K562 (cell line): ENCODE data around the gene APOB. TPM values are rescaled to one million over a fixed set of nuclear protein-coding genes. Genes with fewer than 3 reads are reported as not detected.

Experiments used
- ATAC-seq: fragments of 200-7000 bp; cut with Tn5 transposase; 3 replicates; pipeline ENCODE4 v1.9.1; 2020; ENCODE audit warnings: moderate library complexity
- BruUV-seq: library from RNA; stranded (reverse); fragments of 400-500 nt; replicated peaks from 2 replicates; lab custom pipeline; 2021; lab: Mats Ljungman, UMichigan
- CTCF ChIA-PET: fragments of 300-600 bp; formaldehyde crosslinking; extraction: SDS; loops from one replicate; lab custom pipeline; 2021; ENCODE audit warnings: low intra/inter-chr PET ratio; lab: Yijun Ruan, JAX
- POLR2A ChIA-PET: fragments of 300-600, 350-650 bp; sonication (Branson Sonifier 250); formaldehyde crosslinking; extraction: SDS; loops from one replicate; lab custom pipeline; 2021; ENCODE audit warnings: antibody characterized with exemption, inconsistent platforms; lab: Yijun Ruan, JAX
- DNase-seq, 4 experiments: peaks; one replicate each; pipeline versions ENCODE4 v3.0.0 to v3.0.0-alpha.2; 2011 to 2018; ENCODE audit warnings: low spot score in 3 of 4, mixed read lengths in 3 of 4; ENCODE audit errors: extremely low read depth in 1 of 4
- FAIRE-seq: peaks from 2 replicates; lab custom pipeline; 2011; peaks lifted over from hg19 to GRCh38; lab: Jason Lieb, UNC
- H2AFZ ChIP-seq: 2 replicates; pipeline ENCODE4 v1.6.0; 2011; ENCODE audit warnings: low read depth, low read length, control low read depth, inconsistent platforms
- H3K27ac ChIP-seq: fragments of 200-600 bp; 3 replicates; pipeline ENCODE4 v1.8.0; 2011; ENCODE audit warnings: low read depth, mild to moderate bottlenecking, control low read depth, inconsistent platforms, low read length, moderate library complexity, mixed read lengths; ENCODE audit errors: extremely low read depth
- H3K27me3 ChIP-seq, 2 experiments: fragments of 300-600 bp in 1 of 2; 2 replicates in 1 of 2; 3 replicates in 1 of 2; pipeline versions ENCODE4 v1.6.0 to v1.8.0; 2011; ENCODE audit warnings: inconsistent platforms in 2 of 2, low read length in 2 of 2, mild to moderate bottlenecking in 1 of 2, mixed read lengths in 1 of 2, moderate library complexity in 1 of 2; ENCODE audit not compliant: control insufficient read depth in 2 of 2, insufficient read depth in 2 of 2
- H3K36me3 ChIP-seq: fragments of 300-600 bp; 3 replicates; pipeline ENCODE4 v1.8.0; 2011; ENCODE audit warnings: mild to moderate bottlenecking, low read length, inconsistent platforms; ENCODE audit not compliant: control insufficient read depth, insufficient read depth
- H3K4me1 ChIP-seq, 2 experiments: fragments of 200-600 bp in 1 of 2; replicated peaks in 1 of 2; 2 replicates in 1 of 2; 3 replicates in 1 of 2; pipeline versions ENCODE4 v1.5.1 to v1.8.0; 2011; ENCODE audit warnings: inconsistent platforms in 2 of 2, low read length in 2 of 2, mild to moderate bottlenecking in 1 of 2, mixed read lengths in 1 of 2, moderate library complexity in 1 of 2; ENCODE audit not compliant: control insufficient read depth in 2 of 2, insufficient read depth in 2 of 2
- H3K4me2 ChIP-seq: 2 replicates; pipeline ENCODE4 v1.6.1; 2011; ENCODE audit warnings: low read length, control low read depth, inconsistent platforms, mixed read lengths; ENCODE audit not compliant: insufficient read depth
- H3K4me3 ChIP-seq: fragments of 200-600 bp; sonication (generic), shearing (Covaris generic); 2 replicates; pipeline ENCODE4 v1.5.1; 2016; ENCODE audit warnings: control low read depth, inconsistent platforms
- H3K79me2 ChIP-seq: fragments of 200-600 bp; 3 replicates; pipeline ENCODE4 v1.8.0; 2011; ENCODE audit warnings: low read length, inconsistent platforms; ENCODE audit not compliant: control insufficient read depth, insufficient read depth
- H3K9ac ChIP-seq, 2 experiments: 2 replicates each; pipeline versions ENCODE4 v1.6.0 to v1.6.1; 2011; ENCODE audit warnings: low read depth in 2 of 2, low read length in 2 of 2, control low read depth in 1 of 2, inconsistent platforms in 1 of 2, mild to moderate bottlenecking in 1 of 2, mixed read lengths in 1 of 2; ENCODE audit not compliant: insufficient read depth in 1 of 2
- H3K9me1 ChIP-seq: one replicate; pipeline ENCODE4 v1.6.0; 2011; ENCODE audit warnings: inconsistent platforms, mild to moderate bottlenecking, low read length, moderate library complexity; ENCODE audit not compliant: control insufficient read depth, insufficient read depth
- H3K9me3 ChIP-seq: replicated peaks from 2 replicates; pipeline ENCODE4 v1.5.1; 2011; ENCODE audit warnings: low read depth, low read length, inconsistent platforms; ENCODE audit not compliant: control insufficient read depth, insufficient read depth
- H4K20me1 ChIP-seq: replicated peaks from 2 replicates; pipeline ENCODE4 v1.6.1; 2011; ENCODE audit warnings: low read length, inconsistent platforms, mixed read lengths; ENCODE audit not compliant: control insufficient read depth, insufficient read depth
- DPF2 ChIP-seq: fragments of 450-650 bp; IDR thresholded peaks from 2 replicates; pipeline ENCODE4 v1.6.1; 2016
- HINFP ChIP-seq: fragments of 450-650 bp; conservative IDR thresholded peaks from 2 replicates; pipeline ENCODE4 v1.6.1; 2016; ENCODE audit warnings: missing genetic modification characterization, low read depth, mild to moderate bottlenecking, control low read depth, missing compliant biosample characterization
- RBM22 ChIP-seq: fragments of 200-400 bp; formaldehyde crosslinking; IDR thresholded peaks from 2 replicates; pipeline ENCODE4 v1.6.1; 2018; ENCODE audit warnings: low read length, low read depth; ENCODE audit not compliant: poor library complexity, severe bottlenecking
- TFE3 ChIP-seq: fragments of 450-650 bp; formaldehyde crosslinking; IDR thresholded peaks from 2 replicates; pipeline ENCODE4 v1.4.0; 2020; ENCODE audit warnings: mild to moderate bottlenecking, mixed read lengths
- ZBTB33 ChIP-seq: sonication (generic); formaldehyde crosslinking; IDR thresholded peaks from 2 replicates; pipeline ENCODE4 v1.8.1; 2023; ENCODE audit warnings: mild to moderate bottlenecking, missing genetic modification reagents
- WGBS: fragments of 100-300 bp; shearing (Covaris generic); methylation state at CpG from one replicate; pipeline ENCODE4 v1.1.6; 2016; ENCODE audit warnings: low coverage, mixed read lengths; ENCODE audit not compliant: insufficient coverage; ENCODE audit errors: missing lambda C conversion rate; 5-methylcytosine and 5-hydroxymethylcytosine counted together
- in situ Hi-C: fragments of 300-500 bp; cut with MboI; formaldehyde crosslinking; loops from 4 replicates; pipeline ENCODE4 v1.15.0; 2018; ENCODE audit warnings: inconsistent platforms, mixed read lengths
- intact Hi-C: fragments of 100-400 bp; cut with micrococcal nuclease; formaldehyde crosslinking; loops from 2 replicates; pipeline ENCODE4 v1.14.2; 2022
- polyA plus RNA-seq, 8 experiments: library from polyadenylated mRNA; depleted of rRNA in 4 of 8; stranded (reverse) in 5 of 8; unstranded in 3 of 8; fragments of >200 nt; fragmentation: Nextera tagmentation in 2 of 8; fragmentation: Illumina TruSeq in 1 of 8; extraction: Ambion mirVana in 2 of 8; extraction: Trizol in 1 of 8; gene quantifications; 2 replicates each; pipeline versions ENCODE4 v1.2.1 to v1.2.3, GENCODE V29; 2011 to 2014; ENCODE audit warnings: inconsistent platforms in 1 of 8, missing spikeins in 1 of 8
- total RNA-seq, 7 experiments: library from RNA; depleted of rRNA in 6 of 7; stranded (reverse); fragments of >200 nt in 6 of 7; fragmentation: Illumina TruSeq in 2 of 7; extraction: Trizol in 2 of 7; gene quantifications; 2 replicates each; pipeline versions ENCODE4 v1.2.1 to v1.2.3, GENCODE V29; 2011 to 2021; ENCODE audit warnings: low replicate concordance in 1 of 7

The APOB gene
- total and polyA plus RNA-seq, 9 of the 15 experiments (the other 6 are each of a cell fraction or from before 2014, with no cell fraction given), result 0.73 TPM; not detected in 8

- 0% methylated on average over 6 of the region's 6 CpGs for WGBS
- Histone ChIP-seq H3K4me2 (no peak overlapping the region), H3K36me3 (no peaks in the 10 kb centered on the region), H3K4me3 (no peak overlapping the region), H4K20me1 (no peaks in the 10 kb centered on the region), H3K27ac (no peak overlapping the region), H3K9me1 (no peaks in the 10 kb centered on the region), H3K79me2 (no peaks in the 10 kb centered on the region), H2AFZ (no peak overlapping the region), H3K9ac (no peak overlapping the region), H3K4me1 (no peaks in the 10 kb centered on the region), H3K27me3 (no peaks in the 10 kb centered on the region), H3K9me3 (no peaks in the 10 kb centered on the region)
- CTCF ChIA-PET, result no interaction called here
- no peak for ATAC-seq
- BruUV-seq, result no TSS peak
- in situ Hi-C loops (no loop called here), intact Hi-C loops (no loop called here)
- DNase-seq, result no peak
- POLR2A ChIA-PET, result no interaction called here
- no peak for FAIRE-seq
- TF ChIP-seq ZBTB33, result no peak
- no peak for TF ChIP-seq RBM22
- TF ChIP-seq DPF2, result no peak
- no peak for TF ChIP-seq HINFP (tag)
- 0 out of 2 replicates have a peak, but pooled peaks have one; percentile 26 for TF ChIP-seq TFE3 (CRISPR knock-in tag)
Observed at GRCh38 chr2:21035282-21035973, 8.4 kb downstream of the APOB start.
